SK-N-SH (cell line): ENCODE data around the gene PEF1. TPM values are rescaled to one million over a fixed set of nuclear protein-coding genes. Genes with fewer than 3 reads are reported as not detected.

Experiments
- CTCF ChIA-PET: fragments of 300-600, 350-600 bp; formaldehyde crosslinking; extraction: SDS; loops from one replicate; lab custom pipeline; 2021; lab: Yijun Ruan, JAX
- POLR2A ChIA-PET: fragments of 350-600 bp; sonication (Branson Sonifier 250); formaldehyde crosslinking; extraction: SDS; loops from one replicate; lab custom pipeline; 2020; ENCODE audit warnings: antibody characterized with exemption, inconsistent platforms; lab: Yijun Ruan, JAX
- DNase-seq: peaks from one replicate; pipeline ENCODE4 v3.0.0; 2012
- H2AFZ ChIP-seq: fragments of 200-600 bp; sonication (generic); 2 replicates; pipeline ENCODE4 v1.8.1; 2016; ENCODE audit warnings: antibody characterized with exemption, mild to moderate bottlenecking, low read depth
- H3F3A ChIP-seq: fragments of 200-600 bp; sonication (generic); replicated peaks from 2 replicates; pipeline ENCODE3; 2016; ENCODE audit warnings: antibody characterized with exemption, mild to moderate bottlenecking; ENCODE audit not compliant: insufficient read depth
- H3K27ac ChIP-seq, 2 experiments: fragments of 200-500 bp in 1 of 2; fragments of 200-600 bp in 1 of 2; sonication (Bioruptor generic) in 1 of 2; sonication (generic), shearing (Covaris generic) in 1 of 2; 2 replicates each; pipeline versions ENCODE4 v1.5.1 to v1.6.1; 2014 to 2016; ENCODE audit warnings: low read depth in 2 of 2, inconsistent platforms in 1 of 2, low read length in 1 of 2, mild to moderate bottlenecking in 1 of 2, mixed read lengths in 1 of 2
- H3K27me3 ChIP-seq: fragments of 200-600 bp; sonication (generic), shearing (Covaris generic); 2 replicates; pipeline ENCODE4 v1.6.1; 2016; ENCODE audit warnings: mixed run types; ENCODE audit not compliant: insufficient read depth
- H3K36me3 ChIP-seq, 2 experiments: fragments of 200-500 bp in 1 of 2; fragments of 200-600 bp in 1 of 2; sonication (Bioruptor generic) in 1 of 2; sonication (generic) in 1 of 2; replicated peaks in 1 of 2; 2 replicates each; pipeline versions ENCODE3 to v1.5.1; 2014 to 2016; ENCODE audit warnings: low read length in 1 of 2, mild to moderate bottlenecking in 1 of 2; ENCODE audit not compliant: insufficient read depth in 2 of 2, control insufficient read depth in 1 of 2
- H3K4me1 ChIP-seq, 2 experiments: fragments of 200-500 bp in 1 of 2; fragments of 200-600 bp in 1 of 2; sonication (Bioruptor generic) in 1 of 2; sonication (generic), shearing (Covaris generic) in 1 of 2; 2 replicates each; pipeline versions ENCODE4 v1.5.1 to v1.6.1; 2014 to 2016; ENCODE audit warnings: low read depth in 1 of 2, low read length in 1 of 2, mixed run types in 1 of 2; ENCODE audit not compliant: insufficient read depth in 2 of 2, control insufficient read depth in 1 of 2
- H3K4me2 ChIP-seq: fragments of 200-600 bp; sonication (generic), shearing (Covaris generic); 2 replicates; pipeline ENCODE4 v1.6.1; 2017; ENCODE audit warnings: mixed run types
- H3K4me3 ChIP-seq, 2 experiments: fragments of 200-500 bp in 1 of 2; fragments of 200-600 bp in 1 of 2; sonication (Bioruptor generic) in 1 of 2; sonication (generic), shearing (Covaris generic) in 1 of 2; 2 replicates each; pipeline versions ENCODE4 v1.5.1 to v1.8.1; 2014 to 2016; ENCODE audit warnings: low read depth in 2 of 2, inconsistent platforms in 1 of 2, low read length in 1 of 2, mild to moderate bottlenecking in 1 of 2, mixed read lengths in 1 of 2, moderate library complexity in 1 of 2
- H3K79me2 ChIP-seq: fragments of 200-600 bp; sonication (generic); 2 replicates; pipeline ENCODE4 v1.8.1; 2017; ENCODE audit warnings: mild to moderate bottlenecking; ENCODE audit not compliant: insufficient read depth
- H3K9ac ChIP-seq: fragments of 200-600 bp; sonication (generic); 2 replicates; pipeline ENCODE4 v1.6.1; 2017; ENCODE audit warnings: mixed run types
- H3K9me2 ChIP-seq: fragments of 200-600 bp; sonication (generic); 2 replicates; pipeline ENCODE4 v1.6.1; 2017; ENCODE audit warnings: mixed run types
- H3K9me3 ChIP-seq: fragments of 200-600 bp; sonication (generic); 2 replicates; pipeline ENCODE4 v1.6.1; 2017; ENCODE audit warnings: mixed run types, mild to moderate bottlenecking, moderate library complexity
- H4K20me1 ChIP-seq: fragments of 200-600 bp; sonication (generic); 2 replicates; pipeline ENCODE4 v1.6.1; 2017; ENCODE audit warnings: mild to moderate bottlenecking, mixed run types; ENCODE audit not compliant: insufficient read depth
- CHD2 ChIP-seq: fragments of 150-350 bp; IDR thresholded peaks from 2 replicates; pipeline ENCODE4 v1.6.1; 2018; ENCODE audit warnings: low read length; ENCODE audit not compliant: partially characterized antibody
- CTCF ChIP-seq: fragments of 200-600 bp; sonication (generic); IDR thresholded peaks from 2 replicates; pipeline ENCODE4 v1.6.1; 2017; ENCODE audit warnings: antibody characterized with exemption, mild to moderate bottlenecking, moderate library complexity
- EP300 ChIP-seq, 2 experiments: IDR thresholded peaks; 2 replicates each; pipeline versions ENCODE4 v1.4.0 to v1.6.1; 2012; ENCODE audit warnings: borderline replicate concordance in 1 of 2, low read depth in 1 of 2, low read length in 1 of 2
- FOXJ3 ChIP-seq: sonication (generic); formaldehyde crosslinking; IDR thresholded peaks from 2 replicates; pipeline ENCODE4 v1.5.1; 2020; ENCODE audit warnings: mild to moderate bottlenecking, missing genetic modification reagents
- GATA2 ChIP-seq: sonication (generic); formaldehyde crosslinking; IDR thresholded peaks from 2 replicates; pipeline ENCODE4 v1.5.0; 2020; ENCODE audit warnings: mild to moderate bottlenecking, missing genetic modification reagents
- IRF3 ChIP-seq: fragments of 150-350 bp; IDR thresholded peaks from 2 replicates; pipeline ENCODE4 v1.6.1; 2016; ENCODE audit warnings: mild to moderate bottlenecking, low read depth, low read length
- MXI1 ChIP-seq: IDR thresholded peaks from 2 replicates; pipeline ENCODE4 v1.6.1; 2012; ENCODE audit warnings: mild to moderate bottlenecking, low read depth, low read length, improper control_type of control experiment
- RCOR1 ChIP-seq: fragments of 150-350 bp; IDR thresholded peaks from 2 replicates; pipeline ENCODE4 v1.6.1; 2017; ENCODE audit warnings: antibody characterized with exemption, low read length
- RFX5 ChIP-seq: IDR thresholded peaks from 2 replicates; pipeline ENCODE4 v1.6.1; 2012; ENCODE audit warnings: mild to moderate bottlenecking, improper control_type of control experiment, low read length
- RXRA ChIP-seq: IDR thresholded peaks from 2 replicates; pipeline ENCODE4 v1.4.0; 2012; ENCODE audit warnings: low read depth, mild to moderate bottlenecking, borderline replicate concordance
- SMC3 ChIP-seq: IDR thresholded peaks from 2 replicates; pipeline ENCODE4 v1.6.1; 2012; ENCODE audit warnings: low read depth, low read length, improper control_type of control experiment
- TCF12 ChIP-seq: IDR thresholded peaks from 2 replicates; pipeline ENCODE4 v1.4.0; 2012
- TEAD4 ChIP-seq: IDR thresholded peaks from 2 replicates; pipeline ENCODE4 v1.4.0; 2012; ENCODE audit warnings: mild to moderate bottlenecking, borderline replicate concordance; ENCODE audit not compliant: insufficient read depth
- WGBS: methylation state at CpG from one replicate; pipeline ENCODE4 v1.1.6; 2017; ENCODE audit warnings: low lambda C conversion rate; 5-methylcytosine and 5-hydroxymethylcytosine counted together
- polyA plus RNA-seq, 3 experiments: library from polyadenylated mRNA; depleted of rRNA; stranded (reverse); fragments of >200 nt; gene quantifications; 2 replicates each; pipeline ENCODE4 v1.2.3, GENCODE V29; 2012

The PEF1 gene
- polyA plus RNA-seq, 1 of the 3 experiments (the other 2 are of a cell fraction), result 51.9 TPM

- Histone ChIP-seq H3K36me3 (peaks cover 8 to 52% of the 10 kb centered on the region in 2 experiments), H3K9me2 (no peaks in the 10 kb centered on the region), H3K4me2 (no peak overlapping the region), H4K20me1 (peaks cover 28% of the 10 kb centered on the region), H3K9me3 (no peaks in the 10 kb centered on the region), H3K27ac (no peak overlapping the region), H3K4me1 (peaks cover 0 to 38% of the 10 kb centered on the region in 2 experiments; a peak in 3 of 4 replicates), H3K4me3 (no peak overlapping the region), H3K79me2 (peaks cover 38% of the 10 kb centered on the region), H3K27me3 (no peaks in the 10 kb centered on the region), H3K9ac (no peak overlapping the region), H3F3A (no peaks in the 10 kb centered on the region), H2AFZ (no peak overlapping the region)
- peak; percentile 53 for TF ChIP-seq CTCF
- TF ChIP-seq MXI1, result no peak
- POLR2A ChIA-PET, result no interaction called here
- WGBS, result 79% methylated on average over 4 of the region's 4 CpGs
- CTCF ChIA-PET, result interaction anchor here (0.7 to 2.3 kb wide), 7 partner anchors 9 to 64 kb away, joined by 3 to 10 read pairs (median 3); partner anchors contain the start of genes HCRTR1 and PEF1
- no peak for DNase-seq
Observed at GRCh38 chr1:31633117-31633516, 11.6 kb downstream of the PEF1 start.

- Histone ChIP-seq H3K4me3 (no peak overlapping the region), H3K79me2 (peaks cover 34% of the 10 kb centered on the region), H3K36me3 (peaks cover 8 to 52% of the 10 kb centered on the region in 2 experiments), H3K9me3 (no peaks in the 10 kb centered on the region), H3K9me2 (no peaks in the 10 kb centered on the region), H2AFZ (no peak overlapping the region), H4K20me1 (peaks cover 27% of the 10 kb centered on the region), H3F3A (no peaks in the 10 kb centered on the region), H3K27me3 (no peaks in the 10 kb centered on the region), H3K27ac (no peak overlapping the region), H3K9ac (no peak overlapping the region), H3K4me1 (peaks cover 0 to 39% of the 10 kb centered on the region in 2 experiments; a peak in 3 of 4 replicates), H3K4me2 (no peak overlapping the region)
- DNase-seq, result no peak
- WGBS, result 100% methylated on average over 2 of the region's 3 CpGs
- CTCF ChIA-PET, result interaction anchor here (0.7 to 2.3 kb wide), 7 partner anchors 9 to 65 kb away, joined by 3 to 10 read pairs (median 3); partner anchors contain the start of genes HCRTR1 and PEF1
- no peak for TF ChIP-seq RFX5
- POLR2A ChIA-PET, result no interaction called here
Observed at GRCh38 chr1:31632649-31633048, 12.0 kb downstream of the PEF1 start.

- peak; percentile 60 for DNase-seq
- POLR2A ChIA-PET, result interaction anchor here (1.0 to 2.7 kb wide), 2 partner anchors 16 to 58 kb away, joined by 3 to 13 read pairs; partner anchors contain the start of gene PEF1
- Histone ChIP-seq H3K27ac (peak overlapping the region in 1 of 2 experiments; percentile 99; a peak in 2 of 4 replicates), H3K4me2 (no peak overlapping the region), H3K9ac (no peak overlapping the region), H2AFZ (no peak overlapping the region), H4K20me1 (peaks cover 4% of the 10 kb centered on the region; the same call in 1 of the 2 replicates), H3K4me3 (no peak overlapping the region), H3K79me2 (peaks cover 2% of the 10 kb centered on the region; the same call in 1 of the 2 replicates), H3K9me2 (no peaks in the 10 kb centered on the region), H3K27me3 (no peaks in the 10 kb centered on the region), H3K4me1 (peaks cover 5 to 61% of the 10 kb centered on the region in 2 experiments; a peak in 3 of 4 replicates), H3K9me3 (no peaks in the 10 kb centered on the region), H3F3A (no peaks in the 10 kb centered on the region), H3K36me3 (peaks cover 8 to 42% of the 10 kb centered on the region in 2 experiments)
- TF ChIP-seq CHD2 (peak; percentile 81), RXRA (no peak), MXI1 (peak; percentile 63; the same call in 1 of the 2 replicates), EP300 (IDR thresholded peaks at IDR 0.05; ENCODE audit: borderline replicate concordance in 1 of 2, low read depth in 1 of 2, low read length in 1 of 2) (peak in 1 of 2 experiments; percentile 94; a peak in 2 of 4 replicates), RFX5 (no peak), RCOR1 (peak; percentile 98), SMC3 (no peak), FOXJ3 (peak; percentile 88; the same call in 1 of the 2 replicates), GATA2 (CRISPR knock-in tag) (peak; percentile 99), TEAD4 (0 out of 2 replicates have a peak, but pooled peaks have one; percentile 43), IRF3 (no peak), TCF12 (peak; percentile 61)
- CTCF ChIA-PET, result interaction anchor here (0.7 to 4.7 kb wide), 17 partner anchors 11 to 445 kb away, joined by 3 to 51 read pairs (median 4); partner anchors contain the start of gene PEF1
- whole genome bisulfite sequencing, result 67% methylated on average over 3 of the region's 6 CpGs
Observed at GRCh38 chr1:31628931-31629556, 15.6 kb downstream of the PEF1 start.
